Stimulated activated naive CD4-positive, alpha-beta T cell (primary cell): ENCODE measurements around the gene GAMT.
A peak's percentile ranks its signal among the peaks of the same experiment; 100 is the strongest.

Source experiments
- DNase-seq, 6 experiments: peaks; one replicate each; lab custom pipeline; 2025; lab: John Stamatoyannopoulos, UW

Gene GAMT

GRCh38 chr19:1384478-1385110 is 16.7 kb downstream of the GAMT start:
- peak in 1 of 6 experiments; percentile 22 for DNase-seq

- no peak for DNase-seq
Measured at GRCh38 chr19:1384085-1384462, 17.3 kb downstream of the GAMT start.

GRCh38 chr19:1383312-1384084 is 17.8 kb downstream of the GAMT start, which contains the start of gene NDUFS7:
Gene NDUFS7 (plus strand): TSS chr19:1383907. CDS start chr19:1383927, 20 bp downstream.
- DNase-seq, result peak; percentile 86 to 99 (median 94)

GRCh38 chr19:1383017-1383311 is 18.4 kb downstream of the GAMT start:
- DNase-seq, result no peak

GRCh38 chr19:1382250-1382649 is 19.1 kb downstream of the GAMT start:
- no peak for DNase-seq

- DNase-seq, result no peak
Measured at GRCh38 chr19:1379961-1380489, 21.3 kb downstream of the GAMT start.

- no peak for DNase-seq
Measured at GRCh38 chr19:1379126-1379905, 22.0 kb downstream of the GAMT start.

- DNase-seq, result no peak
Measured at GRCh38 chr19:1377965-1378785, 23.2 kb downstream of the GAMT start.

- DNase-seq, result no peak
Measured at GRCh38 chr19:1377176-1377964, 24.0 kb downstream of the GAMT start.

GRCh38 chr19:1376415-1376805 is 24.9 kb downstream of the GAMT start:
- no peak for DNase-seq

GRCh38 chr19:1374250-1374577 is 27.1 kb downstream of the GAMT start:
- DNase-seq, result no peak

- no peak for DNase-seq
Measured at GRCh38 chr19:1373534-1374249, 27.6 kb downstream of the GAMT start.

GRCh38 chr19:1373042-1373533 is 28.3 kb downstream of the GAMT start:
- no peak for DNase-seq

- no peak for DNase-seq
Measured at GRCh38 chr19:1370579-1371361, 30.6 kb downstream of the GAMT start.

- no peak for DNase-seq
Measured at GRCh38 chr19:1369214-1369805, 32.0 kb downstream of the GAMT start.

GRCh38 chr19:1366899-1367870 is 34.2 kb downstream of the GAMT start:
- no peak for DNase-seq

- no peak for DNase-seq
Measured at GRCh38 chr19:1366296-1366695, 35.0 kb downstream of the GAMT start.
